Measurements from ENCODE around the gene DRAM2. TPM values are rescaled to one million over a fixed set of nuclear protein-coding genes. Genes with fewer than 3 reads are reported as not detected.

The DRAM2 gene
- total and polyA plus RNA-seq, 9 of the 15 experiments (the other 6 are each of a cell fraction or from before 2014, with no cell fraction given), result 29.0 to 161 (median 53.5) TPM

- TF ChIP-seq ARID4B (CRISPR knock-in tag; IDR thresholded peaks at IDR 0.05) (no peak), LARP7 (IDR thresholded peaks at IDR 0.05) (no peak), MCM5 (IDR thresholded peaks at IDR 0.05; ENCODE audit: low read depth) (no peak), ZFP1 (CRISPR knock-in tag; IDR thresholded peaks at IDR 0.05) (no peak), MNT (conservative IDR thresholded peaks at IDR 0.05) (no peak; a peak in 2 of 4 replicates), HNRNPLL (IDR thresholded peaks at IDR 0.05; ENCODE audit: low read depth, low read length, poor library complexity, severe bottlenecking) (no peak), EWSR1 (IDR thresholded peaks at IDR 0.05; ENCODE audit: borderline replicate concordance, low read depth, partially characterized antibody) (no peak), ZNF699 (CRISPR knock-in tag; IDR thresholded peaks at IDR 0.05; ENCODE audit: insufficient replicate concordance) (no peak), KLF16 (IDR thresholded peaks at IDR 0.05) (no peak), ZNF589 (CRISPR knock-in tag; IDR thresholded peaks at IDR 0.05; ENCODE audit: low read depth) (0 out of 2 replicates have a peak, but pooled peaks have one; percentile 26), HNRNPUL1 (IDR thresholded peaks at IDR 0.05; ENCODE audit: low read length) (no peak), HDGF (IDR thresholded peaks at IDR 0.05) (peak; percentile 16; the same call in 1 of the 2 replicates), SMAD3 (CRISPR knock-in tag; conservative IDR thresholded peaks at IDR 0.05) (no peak), DACH1 (IDR thresholded peaks at IDR 0.05; ENCODE audit: partially characterized antibody) (peak; percentile 65), JUNB (CRISPR knock-in tag; conservative IDR thresholded peaks at IDR 0.05) (no peak), KDM2B (CRISPR knock-in tag; IDR thresholded peaks at IDR 0.05) (no peak), TARDBP (IDR thresholded peaks at IDR 0.05) (no peak), MXD1 (CRISPR knock-in tag; IDR thresholded peaks at IDR 0.05; ENCODE audit: borderline replicate concordance, poor library complexity, severe bottlenecking) (no peak), RBM15 (IDR thresholded peaks at IDR 0.05; ENCODE audit: insufficient read depth, low read length) (no peak), SP1 (CRISPR knock-in tag; IDR thresholded peaks at IDR 0.05) (no peak), BHLHE40 (IDR thresholded peaks at IDR 0.05; ENCODE audit: low read length) (no peak), STAT5B (CRISPR knock-in tag; IDR thresholded peaks at IDR 0.05) (no peak)
These were observed 37.8 kb downstream of the DRAM2 start (continued) for GRCh38 chr1:111101854-111102642.

Measured in K562 (cell line).